PC-9 (cell line): Measurements from ENCODE around the gene IER5L. TPM values are rescaled to one million over a fixed set of nuclear protein-coding genes. Genes with fewer than 3 reads are reported as not detected.

ENCODE experiments used
- BruUV-seq: library from RNA; stranded (reverse); fragments of 400-500 nt; replicated peaks from 2 replicates; lab custom pipeline; 2021; lab: Mats Ljungman, UMichigan
- CTCF ChIA-PET: fragments of 300-600 bp; sonication (Branson Sonifier 250); formaldehyde crosslinking; loops from one replicate; lab custom pipeline; 2022; ENCODE audit warnings: antibody characterized with exemption; lab: Charles Lee
- POLR2A ChIA-PET: fragments of 300-600 bp; sonication (Branson Sonifier 250); formaldehyde crosslinking; loops from one replicate; lab custom pipeline; 2022; ENCODE audit warnings: antibody characterized with exemption; ENCODE audit not compliant: unreplicated experiment; lab: Charles Lee
- DNase-seq, 2 experiments: peaks; one replicate each; pipeline versions ENCODE4 v3.0.0 to v3.0.0-alpha.2; 2015 to 2022; ENCODE audit warnings: mixed read lengths in 1 of 2
- H2AFZ ChIP-seq: fragments of 200-600 bp; sonication (generic); 2 replicates; pipeline ENCODE4 v1.8.1; 2017; ENCODE audit warnings: antibody characterized with exemption
- H3F3A ChIP-seq: fragments of 200-600 bp; sonication (generic); 2 replicates; pipeline ENCODE4 v1.8.1; 2017; ENCODE audit warnings: antibody characterized with exemption, mild to moderate bottlenecking, low read depth; ENCODE audit not compliant: insufficient read depth
- H3K27ac ChIP-seq: fragments of 200-600 bp; sonication (generic); 2 replicates; pipeline ENCODE4 v1.6.1; 2016; ENCODE audit warnings: mixed run types
- H3K27me3 ChIP-seq: fragments of 200-600 bp; sonication (generic); 2 replicates; pipeline ENCODE4 v1.6.1; 2016; ENCODE audit warnings: low read depth, mixed run types; ENCODE audit not compliant: insufficient read depth
- H3K36me3 ChIP-seq: fragments of 200-600 bp; sonication (generic); 2 replicates; pipeline ENCODE4 v1.6.1; 2016; ENCODE audit warnings: low read depth, mixed run types
- H3K4me1 ChIP-seq: fragments of 200-600 bp; sonication (generic); replicated peaks from 2 replicates; pipeline ENCODE4 v1.6.1; 2016; ENCODE audit warnings: mixed run types; ENCODE audit not compliant: insufficient read depth
- H3K4me2 ChIP-seq: fragments of 200-600 bp; sonication (generic); 2 replicates; pipeline ENCODE4 v1.6.1; 2017; ENCODE audit warnings: mixed run types
- H3K4me3 ChIP-seq: fragments of 200-600 bp; sonication (generic); 2 replicates; pipeline ENCODE4 v1.6.1; 2016; ENCODE audit warnings: mixed run types
- H3K79me2 ChIP-seq: fragments of 200-600 bp; sonication (generic); 2 replicates; pipeline ENCODE4 v1.6.1; 2017; ENCODE audit warnings: low read depth, mixed run types
- H3K9me2 ChIP-seq: fragments of 200-600 bp; sonication (generic); 2 replicates; pipeline ENCODE4 v1.8.1; 2017; ENCODE audit warnings: mild to moderate bottlenecking; ENCODE audit not compliant: insufficient read depth
- H3K9me3 ChIP-seq: fragments of 200-600 bp; sonication (generic); 2 replicates; pipeline ENCODE4 v1.8.1; 2016; ENCODE audit warnings: low read depth; ENCODE audit not compliant: insufficient read depth
- H4K20me1 ChIP-seq: fragments of 200-600 bp; sonication (generic); 2 replicates; pipeline ENCODE4 v1.8.1; 2017; ENCODE audit not compliant: insufficient read depth
- CTCF ChIP-seq: fragments of 200-600 bp; sonication (generic); conservative IDR thresholded peaks from 2 replicates; pipeline ENCODE4 v1.6.1; 2017; ENCODE audit warnings: mixed run types, antibody characterized with exemption, mild to moderate bottlenecking, moderate library complexity
- EZH2 ChIP-seq: fragments of 200-600 bp; sonication (generic); IDR thresholded peaks from 2 replicates; pipeline ENCODE4 v1.8.0; 2017; ENCODE audit warnings: antibody characterized with exemption, low read depth
- intact Hi-C: fragments of 100-400 bp; cut with micrococcal nuclease; formaldehyde crosslinking; loops from one replicate; pipeline ENCODE4 v1.10.0; 2022; ENCODE audit not compliant: unreplicated experiment
- total RNA-seq: library from RNA; stranded (reverse); gene quantifications from 2 replicates; pipeline ENCODE4 v1.2.3, GENCODE V29; 2021

IER5L gene
- total RNA-seq, 1 experiment from 2014 or later = 37.3 TPM

GRCh38 chr9:129162497-129163197, 15.4 kb downstream of the IER5L start:
- Histone ChIP-seq H3K9me3 (no peaks in the 10 kb centered on the region), H3K36me3 (no peaks in the 10 kb centered on the region), H3K4me3 (no peak overlapping the region), H3K27ac (no peak overlapping the region), H3F3A (peaks cover 14% of the 10 kb centered on the region), H2AFZ (no peak overlapping the region), H3K9me2 (no peaks in the 10 kb centered on the region), H3K4me2 (no peak overlapping the region), H3K4me1 (peaks cover 15% of the 10 kb centered on the region), H3K79me2 (no peaks in the 10 kb centered on the region), H4K20me1 (no peaks in the 10 kb centered on the region), H3K27me3 (no peaks in the 10 kb centered on the region)
- POLR2A ChIA-PET = no interaction called here
- DNase-seq = no peak
- intact Hi-C loops = no loop called here
- no TSS peak for BruUV-seq
- no peak for TF ChIP-seq CTCF
- CTCF ChIA-PET = no interaction called here

GRCh38 chr9:129161534-129161837, 16.6 kb downstream of the IER5L start:
- Histone ChIP-seq H2AFZ (no peak overlapping the region), H3K36me3 (no peaks in the 10 kb centered on the region), H3K4me2 (no peak overlapping the region), H3K79me2 (no peaks in the 10 kb centered on the region), H3F3A (peaks cover 8% of the 10 kb centered on the region; the same call in 1 of the 2 replicates), H3K4me1 (peaks cover 6% of the 10 kb centered on the region), H3K27ac (no peak overlapping the region), H4K20me1 (no peaks in the 10 kb centered on the region), H3K9me2 (no peaks in the 10 kb centered on the region), H3K9me3 (no peaks in the 10 kb centered on the region), H3K27me3 (no peaks in the 10 kb centered on the region), H3K4me3 (no peak overlapping the region)
- CTCF ChIA-PET = no interaction called here
- BruUV-seq = no TSS peak
- POLR2A ChIA-PET = interaction anchor here (0.5 to 0.7 kb wide), 3 partner anchors 10 to 522 kb away, joined by 3 to 10 read pairs (median 8); no protein-coding TSS in a partner anchor
- intact Hi-C loops = no loop called here
- TF ChIP-seq EZH2 (no peak), CTCF (no peak)
- DNase-seq = no peak

- Histone ChIP-seq H4K20me1 (no peaks in the 10 kb centered on the region), H3K4me1 (no peaks in the 10 kb centered on the region; the same call in 1 of the 2 replicates), H3K27ac (no peak overlapping the region), H3K36me3 (no peaks in the 10 kb centered on the region), H3K4me2 (no peak overlapping the region), H3K4me3 (no peak overlapping the region), H3K27me3 (no peaks in the 10 kb centered on the region), H2AFZ (no peak overlapping the region), H3K9me2 (no peaks in the 10 kb centered on the region), H3K79me2 (no peaks in the 10 kb centered on the region), H3K9me3 (no peaks in the 10 kb centered on the region), H3F3A (peaks cover 8% of the 10 kb centered on the region; the same call in 1 of the 2 replicates)
- BruUV-seq = no TSS peak
- intact Hi-C loops = no loop called here
- DNase-seq = no peak
- ChIA-PET POLR2A (interaction anchor here (0.6 to 0.7 kb wide), 2 partner anchors 9 to 160 kb away, joined by 8 to 10 read pairs; no protein-coding TSS in a partner anchor), CTCF (no interaction called here)
- no peak for TF ChIP-seq EZH2
- no peak for TF ChIP-seq CTCF
Measured at GRCh38 chr9:129160712-129161533, 17.1 kb downstream of the IER5L start.
